GM12878 (cell line): ENCODE results near the gene ZNF827.

ENCODE experiments used
- ATF7 ChIP-seq: fragments of 450-650 bp; IDR thresholded peaks from 2 replicates; pipeline ENCODE4 v1.6.1; 2016; ENCODE audit warnings: low read depth, mild to moderate bottlenecking
- CREB1 ChIP-seq: IDR thresholded peaks from 2 replicates; pipeline ENCODE4 v1.6.1; 2012; ENCODE audit warnings: low read depth, mild to moderate bottlenecking, inconsistent platforms
- EZH2 ChIP-seq: IDR thresholded peaks from 2 replicates; pipeline ENCODE4 v1.6.1; 2012; ENCODE audit warnings: low read depth, mild to moderate bottlenecking, control low read depth, inconsistent platforms, low read length, borderline replicate concordance; ENCODE audit not compliant: control insufficient read depth
- POLR2A ChIP-seq: IDR thresholded peaks from 2 replicates; pipeline ENCODE4 v1.6.1; 2011; ENCODE audit warnings: low read depth, mild to moderate bottlenecking, low read length
- SIX5 ChIP-seq: IDR thresholded peaks from 2 replicates; pipeline ENCODE4 v1.6.1; 2011; ENCODE audit warnings: mild to moderate bottlenecking, low read depth, low read length, moderate library complexity; ENCODE audit not compliant: severe bottlenecking
- TARDBP ChIP-seq: IDR thresholded peaks from 2 replicates; pipeline ENCODE4 v1.6.1; 2016; ENCODE audit warnings: borderline replicate concordance
- TCF7 ChIP-seq: IDR thresholded peaks from 2 replicates; pipeline ENCODE4 v1.6.1; 2014; ENCODE audit warnings: antibody characterized with exemption, borderline replicate concordance
- ZSCAN29 ChIP-seq: fragments of 450-650 bp; IDR thresholded peaks from 2 replicates; pipeline ENCODE4 v1.6.1; 2017; ENCODE audit warnings: mild to moderate bottlenecking, moderate library complexity
- TF ChIP-seq, protein P1 (sequence below): IDR thresholded peaks from 2 replicates; pipeline ENCODE4 v1.6.1; 2012; ENCODE audit warnings: low read depth, low read length, improper control_type of control experiment
- TF ChIP-seq, protein P2 (sequence below): IDR thresholded peaks from 2 replicates; pipeline ENCODE4 v1.6.1; 2011; ENCODE audit warnings: low read depth, low read length, improper control_type of control experiment, borderline replicate concordance
- TF ChIP-seq, protein P3 (sequence below), 3 experiments: IDR thresholded peaks in 2 of 3; conservative IDR thresholded peaks in 1 of 3; 2 replicates each; pipeline ENCODE4 v1.5.1; 2011; ENCODE audit warnings: low read depth in 3 of 3, low read length in 3 of 3, mild to moderate bottlenecking in 3 of 3, control low read depth in 2 of 3, moderate library complexity in 2 of 3, inconsistent platforms in 1 of 3, mixed read lengths in 1 of 3; ENCODE audit not compliant: control insufficient read depth in 2 of 3, insufficient read depth in 1 of 3; ENCODE audit errors: extremely low read depth in 1 of 3
- TF ChIP-seq, protein P4 (sequence below): fragments of 450-650 bp; formaldehyde crosslinking; IDR thresholded peaks from 2 replicates; pipeline ENCODE4 v1.5.0; 2022; ENCODE audit warnings: mild to moderate bottlenecking, missing genetic modification characterization
- TF ChIP-seq, protein P5 (sequence below): IDR thresholded peaks from 2 replicates; pipeline ENCODE4 v1.6.1; 2012; ENCODE audit warnings: low read depth, low read length, improper control_type of control experiment

DNA sequence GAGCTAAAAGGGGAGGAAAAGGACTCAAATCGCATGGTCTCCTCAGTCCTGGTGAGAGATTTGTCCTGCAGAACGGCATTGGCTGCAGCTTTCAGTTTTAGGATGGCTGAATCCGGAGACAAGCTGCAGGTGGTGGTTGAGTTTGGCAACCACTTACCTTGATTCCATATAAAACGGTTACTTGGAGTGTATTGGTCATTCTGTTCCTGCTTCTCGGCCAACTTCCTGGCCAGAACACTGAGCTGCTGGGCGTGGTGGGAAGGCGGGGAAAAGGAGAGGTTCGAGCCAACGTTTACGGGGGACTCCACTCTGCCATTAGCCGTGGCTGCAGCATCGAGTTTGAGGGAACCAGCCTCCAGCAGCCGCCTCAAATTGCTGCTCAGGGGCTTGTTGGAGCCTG lies 36.1 kb downstream of the ZNF827 start:
- TF ChIP-seq, protein P1, sequence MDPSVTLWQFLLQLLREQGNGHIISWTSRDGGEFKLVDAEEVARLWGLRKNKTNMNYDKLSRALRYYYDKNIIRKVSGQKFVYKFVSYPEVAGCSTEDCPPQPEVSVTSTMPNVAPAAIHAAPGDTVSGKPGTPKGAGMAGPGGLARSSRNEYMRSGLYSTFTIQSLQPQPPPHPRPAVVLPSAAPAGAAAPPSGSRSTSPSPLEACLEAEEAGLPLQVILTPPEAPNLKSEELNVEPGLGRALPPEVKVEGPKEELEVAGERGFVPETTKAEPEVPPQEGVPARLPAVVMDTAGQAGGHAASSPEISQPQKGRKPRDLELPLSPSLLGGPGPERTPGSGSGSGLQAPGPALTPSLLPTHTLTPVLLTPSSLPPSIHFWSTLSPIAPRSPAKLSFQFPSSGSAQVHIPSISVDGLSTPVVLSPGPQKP, result no peak
- no peak for TF ChIP-seq SIX5
- TF ChIP-seq, protein P2, sequence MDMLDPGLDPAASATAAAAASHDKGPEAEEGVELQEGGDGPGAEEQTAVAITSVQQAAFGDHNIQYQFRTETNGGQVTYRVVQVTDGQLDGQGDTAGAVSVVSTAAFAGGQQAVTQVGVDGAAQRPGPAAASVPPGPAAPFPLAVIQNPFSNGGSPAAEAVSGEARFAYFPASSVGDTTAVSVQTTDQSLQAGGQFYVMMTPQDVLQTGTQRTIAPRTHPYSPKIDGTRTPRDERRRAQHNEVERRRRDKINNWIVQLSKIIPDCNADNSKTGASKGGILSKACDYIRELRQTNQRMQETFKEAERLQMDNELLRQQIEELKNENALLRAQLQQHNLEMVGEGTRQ, result no peak
- TF ChIP-seq, protein P3, sequence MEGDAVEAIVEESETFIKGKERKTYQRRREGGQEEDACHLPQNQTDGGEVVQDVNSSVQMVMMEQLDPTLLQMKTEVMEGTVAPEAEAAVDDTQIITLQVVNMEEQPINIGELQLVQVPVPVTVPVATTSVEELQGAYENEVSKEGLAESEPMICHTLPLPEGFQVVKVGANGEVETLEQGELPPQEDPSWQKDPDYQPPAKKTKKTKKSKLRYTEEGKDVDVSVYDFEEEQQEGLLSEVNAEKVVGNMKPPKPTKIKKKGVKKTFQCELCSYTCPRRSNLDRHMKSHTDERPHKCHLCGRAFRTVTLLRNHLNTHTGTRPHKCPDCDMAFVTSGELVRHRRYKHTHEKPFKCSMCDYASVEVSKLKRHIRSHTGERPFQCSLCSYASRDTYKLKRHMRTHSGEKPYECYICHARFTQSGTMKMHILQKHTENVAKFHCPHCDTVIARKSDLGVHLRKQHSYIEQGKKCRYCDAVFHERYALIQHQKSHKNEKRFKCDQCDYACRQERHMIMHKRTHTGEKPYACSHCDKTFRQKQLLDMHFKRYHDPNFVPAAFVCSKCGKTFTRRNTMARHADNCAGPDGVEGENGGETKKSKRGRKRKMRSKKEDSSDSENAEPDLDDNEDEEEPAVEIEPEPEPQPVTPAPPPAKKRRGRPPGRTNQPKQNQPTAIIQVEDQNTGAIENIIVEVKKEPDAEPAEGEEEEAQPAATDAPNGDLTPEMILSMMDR (IDR thresholded peaks at IDR 0.05 in 2 of 3, conservative IDR thresholded peaks at IDR 0.05 in 1 of 3; ENCODE audit: control insufficient read depth in 2 of 3, extremely low read depth in 1 of 3, insufficient read depth in 1 of 3, low read depth in 3 of 3, low read length in 3 of 3), result no peak
- no peak for TF ChIP-seq TCF7
- TF ChIP-seq EZH2, result no peak
- TF ChIP-seq CREB1, result no peak
- no peak for TF ChIP-seq TARDBP
- TF ChIP-seq, protein P4, sequence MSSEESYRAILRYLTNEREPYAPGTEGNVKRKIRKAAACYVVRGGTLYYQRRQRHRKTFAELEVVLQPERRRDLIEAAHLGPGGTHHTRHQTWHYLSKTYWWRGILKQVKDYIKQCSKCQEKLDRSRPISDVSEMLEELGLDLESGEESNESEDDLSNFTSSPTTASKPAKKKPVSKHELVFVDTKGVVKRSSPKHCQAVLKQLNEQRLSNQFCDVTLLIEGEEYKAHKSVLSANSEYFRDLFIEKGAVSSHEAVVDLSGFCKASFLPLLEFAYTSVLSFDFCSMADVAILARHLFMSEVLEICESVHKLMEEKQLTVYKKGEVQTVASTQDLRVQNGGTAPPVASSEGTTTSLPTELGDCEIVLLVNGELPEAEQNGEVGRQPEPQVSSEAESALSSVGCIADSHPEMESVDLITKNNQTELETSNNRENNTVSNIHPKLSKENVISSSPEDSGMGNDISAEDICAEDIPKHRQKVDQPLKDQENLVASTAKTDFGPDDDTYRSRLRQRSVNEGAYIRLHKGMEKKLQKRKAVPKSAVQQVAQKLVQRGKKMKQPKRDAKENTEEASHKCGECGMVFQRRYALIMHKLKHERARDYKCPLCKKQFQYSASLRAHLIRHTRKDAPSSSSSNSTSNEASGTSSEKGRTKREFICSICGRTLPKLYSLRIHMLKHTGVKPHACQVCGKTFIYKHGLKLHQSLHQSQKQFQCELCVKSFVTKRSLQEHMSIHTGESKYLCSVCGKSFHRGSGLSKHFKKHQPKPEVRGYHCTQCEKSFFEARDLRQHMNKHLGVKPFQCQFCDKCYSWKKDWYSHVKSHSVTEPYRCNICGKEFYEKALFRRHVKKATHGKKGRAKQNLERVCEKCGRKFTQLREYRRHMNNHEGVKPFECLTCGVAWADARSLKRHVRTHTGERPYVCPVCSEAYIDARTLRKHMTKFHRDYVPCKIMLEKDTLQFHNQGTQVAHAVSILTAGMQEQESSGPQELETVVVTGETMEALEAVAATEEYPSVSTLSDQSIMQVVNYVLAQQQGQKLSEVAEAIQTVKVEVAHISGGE (CRISPR knock-in tag), result no peak
- TF ChIP-seq POLR2A, result no peak
- no peak for TF ChIP-seq ZSCAN29
- TF ChIP-seq, protein P5, sequence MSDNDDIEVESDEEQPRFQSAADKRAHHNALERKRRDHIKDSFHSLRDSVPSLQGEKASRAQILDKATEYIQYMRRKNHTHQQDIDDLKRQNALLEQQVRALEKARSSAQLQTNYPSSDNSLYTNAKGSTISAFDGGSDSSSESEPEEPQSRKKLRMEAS, result no peak
- no peak for TF ChIP-seq ATF7
